ENCODE results near the gene MYOM1.

- TF ChIP-seq CTCF (IDR thresholded peaks at IDR 0.05) = no peak
- TF ChIP-seq REST (IDR thresholded peaks at IDR 0.05; ENCODE audit: insufficient read depth in 1 of 2, low read depth in 2 of 2, low read length in 1 of 2) = no peak
- TF ChIP-seq TCF7L2 (IDR thresholded peaks at IDR 0.05; ENCODE audit: low read depth, low read length) = no peak
- TF ChIP-seq POLR2AphosphoS5 (IDR thresholded peaks at IDR 0.05; ENCODE audit: low read depth, low read length) = no peak
These were observed 9.8 kb downstream of the MYOM1 start for GRCh38 chr18:3209859-3210569.
